Mesenchymal stem cell (in vitro differentiated cells and primary cell): ENCODE data around the gene PARD3.

Experiments
- DNase-seq: peaks from one replicate; pipeline ENCODE4 v3.0.0-alpha.2; 2013
- H2AFZ ChIP-seq: one replicate; pipeline ENCODE4 v1.6.1; 2013; ENCODE audit warnings: low read depth, mild to moderate bottlenecking, control low read depth, inconsistent platforms, low read length, moderate library complexity
- H2AK5ac ChIP-seq: 2 replicates; pipeline ENCODE4 v1.6.1; 2013; ENCODE audit warnings: low read length, moderate library complexity, mild to moderate bottlenecking, inconsistent platforms; ENCODE audit not compliant: severe bottlenecking
- H2BK120ac ChIP-seq: one replicate; pipeline ENCODE4 v1.6.1; 2013; ENCODE audit warnings: low read depth, mild to moderate bottlenecking, inconsistent platforms, low read length, moderate library complexity
- H2BK12ac ChIP-seq, 2 experiments: one replicate each; pipeline ENCODE4 v1.6.1; 2013; ENCODE audit warnings: inconsistent platforms in 2 of 2, low read length in 2 of 2, mild to moderate bottlenecking in 2 of 2, moderate library complexity in 2 of 2, control low read depth in 1 of 2
- H2BK15ac ChIP-seq: one replicate; pipeline ENCODE4 v1.6.1; 2013; ENCODE audit warnings: mild to moderate bottlenecking, low read depth, inconsistent platforms; ENCODE audit not compliant: poor library complexity, severe bottlenecking
- H2BK5ac ChIP-seq: 2 replicates; pipeline ENCODE4 v1.6.1; 2013; ENCODE audit warnings: low read depth, mild to moderate bottlenecking, low read length, control low read depth, inconsistent platforms; ENCODE audit not compliant: poor library complexity, severe bottlenecking
- H3K14ac ChIP-seq, 2 experiments: one replicate each; pipeline ENCODE4 v1.6.1; 2013; ENCODE audit warnings: inconsistent platforms in 2 of 2, low read length in 2 of 2, control low read depth in 1 of 2, mild to moderate bottlenecking in 1 of 2, moderate library complexity in 1 of 2
- H3K18ac ChIP-seq, 2 experiments: one replicate each; pipeline ENCODE4 v1.6.1; 2013; ENCODE audit warnings: inconsistent platforms in 2 of 2, low read length in 2 of 2, control low read depth in 1 of 2, low read depth in 1 of 2, mild to moderate bottlenecking in 1 of 2
- H3K23ac ChIP-seq, 2 experiments: one replicate each; pipeline ENCODE4 v1.6.1; 2013; ENCODE audit warnings: inconsistent platforms in 2 of 2, low read length in 2 of 2, mild to moderate bottlenecking in 2 of 2, moderate library complexity in 2 of 2, control low read depth in 1 of 2
- H3K27ac ChIP-seq: 2 replicates; pipeline ENCODE4 v1.5.1; 2013; ENCODE audit warnings: mild to moderate bottlenecking, moderate library complexity, low read length, control low read depth, inconsistent platforms; ENCODE audit not compliant: poor library complexity, severe bottlenecking
- H3K27me3 ChIP-seq, 2 experiments: 2 replicates each; pipeline versions ENCODE4 v1.6.1 to v1.7.0; 2013; ENCODE audit warnings: low read length in 2 of 2, mild to moderate bottlenecking in 2 of 2, moderate library complexity in 2 of 2, control low read depth in 1 of 2, inconsistent platforms in 1 of 2; ENCODE audit not compliant: control insufficient read depth in 1 of 2, insufficient read depth in 1 of 2
- H3K36me3 ChIP-seq, 2 experiments: 2 replicates each; pipeline versions ENCODE4 v1.6.1 to v1.7.0; 2013; ENCODE audit warnings: low read length in 2 of 2, control low read depth in 1 of 2, inconsistent platforms in 1 of 2, low read depth in 1 of 2, mild to moderate bottlenecking in 1 of 2; ENCODE audit not compliant: insufficient read depth in 2 of 2, control insufficient read depth in 1 of 2
- H3K4ac ChIP-seq, 2 experiments: one replicate each; pipeline ENCODE4 v1.6.1; 2013; ENCODE audit warnings: inconsistent platforms in 2 of 2, low read length in 2 of 2, mild to moderate bottlenecking in 2 of 2, moderate library complexity in 2 of 2, control low read depth in 1 of 2, low read depth in 1 of 2
- H3K4me1 ChIP-seq: 2 replicates; pipeline ENCODE4 v1.6.1; 2013; ENCODE audit warnings: low read depth, low read length, control low read depth; ENCODE audit not compliant: control insufficient read depth, insufficient read depth
- H3K4me2 ChIP-seq: 2 replicates; pipeline ENCODE4 v1.6.1; 2013; ENCODE audit warnings: low read length, mild to moderate bottlenecking, inconsistent platforms; ENCODE audit not compliant: poor library complexity, severe bottlenecking
- H3K4me3 ChIP-seq, 2 experiments: 2 replicates each; pipeline versions ENCODE4 v1.5.1 to v1.7.0; 2013; ENCODE audit warnings: low read length in 2 of 2, mild to moderate bottlenecking in 2 of 2, control low read depth in 1 of 2, low read depth in 1 of 2; ENCODE audit not compliant: insufficient read depth in 1 of 2
- H3K79me1 ChIP-seq: replicated peaks from 2 replicates; pipeline ENCODE4 v1.6.1; 2013; ENCODE audit warnings: mild to moderate bottlenecking, control low read depth, low read length, inconsistent platforms; ENCODE audit not compliant: poor library complexity, severe bottlenecking
- H3K9ac ChIP-seq: 2 replicates; pipeline ENCODE4 v1.7.0; 2013; ENCODE audit warnings: mild to moderate bottlenecking, low read length, moderate library complexity
- H3K9me3 ChIP-seq: 2 replicates; pipeline ENCODE4 v1.7.0; 2013; ENCODE audit warnings: mild to moderate bottlenecking, low read length; ENCODE audit not compliant: control insufficient read depth
- H4K8ac ChIP-seq: one replicate; pipeline ENCODE4 v1.6.1; 2013; ENCODE audit warnings: inconsistent platforms, mild to moderate bottlenecking, low read length, moderate library complexity
- H4K91ac ChIP-seq: one replicate; pipeline ENCODE4 v1.6.1; 2013; ENCODE audit warnings: mild to moderate bottlenecking, low read length, inconsistent platforms
- WGBS: methylation state at CpG from one replicate; pipeline ENCODE4 v1.1.7; 2013; ENCODE audit warnings: mixed read lengths; 5-methylcytosine and 5-hydroxymethylcytosine counted together

Gene PARD3

DNA sequence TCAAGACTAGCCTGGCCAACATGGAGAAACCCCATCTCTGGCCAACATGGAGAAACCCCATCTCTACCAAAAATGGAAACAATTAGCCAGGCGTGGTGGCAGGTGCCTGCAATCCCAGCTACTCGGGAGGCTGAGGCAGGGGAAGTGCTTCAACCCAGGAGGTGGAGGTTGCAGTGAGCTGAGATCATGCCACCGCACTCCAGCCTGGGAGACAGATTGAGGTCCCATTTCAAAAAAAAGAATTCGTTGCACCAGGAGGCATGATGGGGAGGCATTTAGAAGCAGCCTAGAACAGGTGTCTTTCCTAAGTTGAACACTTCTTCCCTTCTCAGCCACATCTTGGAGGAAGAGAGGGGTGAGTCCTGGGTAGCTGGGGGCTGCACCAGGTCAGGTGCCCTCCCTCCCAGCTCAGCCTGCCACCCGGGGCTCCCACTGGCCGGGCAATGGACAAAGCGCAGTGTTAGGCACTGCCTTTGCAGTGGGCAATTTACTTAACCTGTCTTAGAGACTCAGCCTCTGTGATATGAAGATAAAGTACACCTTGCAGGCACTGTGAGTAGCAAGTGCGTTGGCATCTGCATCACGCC, 726.8 kb downstream of the PARD3 start:
- no peak for DNase-seq
- no peaks in the 10 kb centered on the region for H3K27me3 ChIP-seq
- WGBS: 92% methylated on average over 8 of the region's 9 CpGs
- no peak overlapping the region for H2AFZ ChIP-seq
- H3K4me3 ChIP-seq: no peak overlapping the region
- H3K79me1 ChIP-seq: no peaks in the 10 kb centered on the region
- H2AK5ac ChIP-seq: no peak overlapping the region
- H3K4me1 ChIP-seq: no peaks in the 10 kb centered on the region
- H2BK15ac ChIP-seq: no peak overlapping the region
- H2BK5ac ChIP-seq: no peak overlapping the region
- H3K4me2 ChIP-seq: no peak overlapping the region
- no peak overlapping the region for H3K14ac ChIP-seq
- H4K8ac ChIP-seq: no peak overlapping the region
- H3K4ac ChIP-seq: no peak overlapping the region
- H2BK12ac ChIP-seq: no peak overlapping the region
- H3K9me3 ChIP-seq: peaks cover 8% of the 10 kb centered on the region
- no peak overlapping the region for H3K9ac ChIP-seq
- H3K18ac ChIP-seq: no peak overlapping the region
- no peak overlapping the region for H3K27ac ChIP-seq
- no peak overlapping the region for H4K91ac ChIP-seq
- H3K23ac ChIP-seq: no peak overlapping the region
- no peaks in the 10 kb centered on the region for H3K36me3 ChIP-seq
- H2BK120ac ChIP-seq: no peak overlapping the region

DNA sequence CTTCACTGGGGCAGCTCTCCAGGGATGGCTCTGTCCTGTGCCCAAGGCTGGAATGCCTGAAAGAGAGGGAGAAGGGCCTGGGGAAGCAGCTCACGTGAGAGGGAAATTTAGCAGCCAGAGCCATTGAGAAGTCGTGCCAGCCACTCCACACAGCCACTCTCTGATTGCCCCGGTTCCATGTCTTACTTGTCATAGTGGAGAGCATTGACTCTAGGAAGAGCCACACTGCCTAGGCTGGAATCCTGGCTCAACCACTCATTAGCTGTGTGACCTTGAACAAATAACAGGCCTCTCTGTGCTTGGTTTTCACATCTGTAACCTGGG, 728.0 kb downstream of the PARD3 start:
- no peaks in the 10 kb centered on the region for H3K36me3 ChIP-seq
- no peak overlapping the region for H3K18ac ChIP-seq
- H3K9me3 ChIP-seq: peaks cover 8% of the 10 kb centered on the region
- no peak overlapping the region for H4K91ac ChIP-seq
- no peak overlapping the region for H3K4ac ChIP-seq
- 79% methylated on average over 3 of the region's 3 CpGs for WGBS
- H2BK12ac ChIP-seq: no peak overlapping the region
- DNase-seq: no peak
- no peaks in the 10 kb centered on the region for H3K4me1 ChIP-seq
- no peak overlapping the region for H3K4me3 ChIP-seq
- no peak overlapping the region for H4K8ac ChIP-seq
- no peak overlapping the region for H3K27ac ChIP-seq
- no peak overlapping the region for H3K23ac ChIP-seq
- H2BK120ac ChIP-seq: no peak overlapping the region
- no peak overlapping the region for H2BK15ac ChIP-seq
- no peak overlapping the region for H3K14ac ChIP-seq
- no peak overlapping the region for H3K4me2 ChIP-seq
- H3K27me3 ChIP-seq: no peaks in the 10 kb centered on the region
- H3K79me1 ChIP-seq: no peaks in the 10 kb centered on the region
- no peak overlapping the region for H2AK5ac ChIP-seq
- no peak overlapping the region for H3K9ac ChIP-seq
- no peak overlapping the region for H2AFZ ChIP-seq
- no peak overlapping the region for H2BK5ac ChIP-seq

DNA sequence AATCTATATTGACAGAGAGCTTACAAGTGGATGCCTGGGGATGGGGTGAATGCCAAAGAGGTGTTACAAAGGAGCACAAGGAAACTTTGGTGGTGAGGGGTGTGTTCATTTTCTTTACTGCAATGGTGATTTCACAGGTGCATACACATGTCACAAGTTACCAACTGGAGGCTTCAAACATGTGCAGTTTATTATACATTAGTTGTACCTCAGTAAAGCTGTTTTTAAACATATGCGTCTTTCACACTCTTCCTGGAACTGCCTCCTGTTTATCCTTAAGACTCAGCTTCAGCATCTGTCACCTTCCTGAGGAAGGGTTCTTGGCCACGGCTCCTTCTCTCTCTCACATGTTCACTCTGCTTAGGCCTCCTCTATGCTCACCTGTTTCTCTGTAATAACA, 731.5 kb downstream of the PARD3 start:
- no peak overlapping the region for H3K18ac ChIP-seq
- H3K4me2 ChIP-seq: no peak overlapping the region
- no peak overlapping the region for H3K9ac ChIP-seq
- H3K4ac ChIP-seq: no peak overlapping the region
- H3K9me3 ChIP-seq: peaks cover 8% of the 10 kb centered on the region
- H3K23ac ChIP-seq: no peak overlapping the region
- no peak overlapping the region for H2BK12ac ChIP-seq
- no peak overlapping the region for H3K14ac ChIP-seq
- no peak overlapping the region for H3K27ac ChIP-seq
- no peaks in the 10 kb centered on the region for H3K79me1 ChIP-seq
- no peak overlapping the region for H2BK15ac ChIP-seq
- DNase-seq: no peak
- no peak overlapping the region for H3K4me3 ChIP-seq
- H2AFZ ChIP-seq: no peak overlapping the region
- 100% methylated on average over 1 of the region's 2 CpGs for WGBS
- H4K91ac ChIP-seq: no peak overlapping the region
- H2AK5ac ChIP-seq: no peak overlapping the region
- H4K8ac ChIP-seq: no peak overlapping the region
- no peaks in the 10 kb centered on the region for H3K27me3 ChIP-seq
- H3K4me1 ChIP-seq: no peaks in the 10 kb centered on the region
- no peak overlapping the region for H2BK5ac ChIP-seq
- no peaks in the 10 kb centered on the region for H3K36me3 ChIP-seq
- H2BK120ac ChIP-seq: no peak overlapping the region

DNA sequence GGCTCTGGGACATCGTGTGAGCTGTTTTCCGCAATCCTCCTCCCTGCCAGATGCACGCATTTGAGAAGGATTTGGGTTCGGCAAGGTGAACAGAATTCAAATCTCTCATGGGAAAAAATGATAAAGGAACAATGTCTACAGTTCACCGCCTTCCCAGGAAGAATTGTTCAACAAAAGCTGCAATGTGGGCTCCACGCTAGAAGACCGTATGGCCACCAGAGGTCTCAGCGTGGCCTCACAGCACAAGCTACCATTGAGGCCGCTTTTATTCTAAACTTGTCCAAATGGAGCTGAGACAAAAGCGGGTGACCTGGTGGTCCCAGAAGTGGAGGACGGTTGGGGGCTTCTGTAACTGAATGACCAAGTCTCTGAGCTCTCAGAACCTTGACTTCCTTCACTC, 733.1 kb downstream of the PARD3 start:
- H2BK12ac ChIP-seq: no peak overlapping the region
- no peaks in the 10 kb centered on the region for H3K4me1 ChIP-seq
- H3K4ac ChIP-seq: no peak overlapping the region
- H2BK120ac ChIP-seq: no peak overlapping the region
- H3K36me3 ChIP-seq: no peaks in the 10 kb centered on the region
- no peak overlapping the region for H2BK15ac ChIP-seq
- H3K9ac ChIP-seq: no peak overlapping the region
- no peaks in the 10 kb centered on the region for H3K27me3 ChIP-seq
- no peak overlapping the region for H3K18ac ChIP-seq
- H2BK5ac ChIP-seq: no peak overlapping the region
- no peak overlapping the region for H3K23ac ChIP-seq
- H4K8ac ChIP-seq: no peak overlapping the region
- peaks cover 8% of the 10 kb centered on the region for H3K9me3 ChIP-seq
- H4K91ac ChIP-seq: no peak overlapping the region
- no peak overlapping the region for H3K27ac ChIP-seq
- 93% methylated on average over 11 of the region's 11 CpGs for WGBS
- no peak overlapping the region for H2AFZ ChIP-seq
- no peak overlapping the region for H3K4me2 ChIP-seq
- DNase-seq: no peak
- no peak overlapping the region for H3K4me3 ChIP-seq
- H3K79me1 ChIP-seq: no peaks in the 10 kb centered on the region
- H3K14ac ChIP-seq: no peak overlapping the region
- no peak overlapping the region for H2AK5ac ChIP-seq
